ENCODE results near the gene SOX2.

Gene SOX2

GRCh38 chr3:181711325-181712135 is at the start of gene SOX2:
Gene SOX2, plus strand, starts transcription at chr3:181711925. Its CDS starts 436 bp downstream, at chr3:181712361.
- no peak for TF ChIP-seq CTCF (conservative IDR thresholded peaks at IDR 0.05; ENCODE audit: low read depth)
- H3K27ac ChIP-seq: peak within 1 kb of the TSS; percentile 20; the same call in 1 of the 2 replicates
- ChIA-PET CTCF (interaction anchor here (0.5 to 1.0 kb wide), 3 partner anchors 93 to 906 kb away, joined by 3 to 4 read pairs (median 3); no protein-coding TSS in a partner anchor), POLR2A (ENCODE audit: low non-redundant PET) (no interaction called here)
- peak; percentile 81 for DNase-seq (ENCODE audit: low spot score)

- no peak overlapping the region for H3K27ac ChIP-seq
- CTCF ChIA-PET: no interaction called here
- POLR2A ChIA-PET (ENCODE audit: low non-redundant PET): no interaction called here
- DNase-seq (ENCODE audit: low spot score): no peak
- TF ChIP-seq CTCF (conservative IDR thresholded peaks at IDR 0.05; ENCODE audit: low read depth): no peak
Observed at GRCh38 chr3:181683563-181683962, 28.2 kb upstream of the SOX2 start.

- CTCF ChIA-PET: interaction anchor here (0.6 to 1.1 kb wide), 2 partner anchors 10 to 13 kb away, joined by 3 read pairs; no protein-coding TSS in a partner anchor
- DNase-seq (ENCODE audit: low spot score): no peak
- POLR2A ChIA-PET (ENCODE audit: low non-redundant PET): no interaction called here
- no peak for TF ChIP-seq CTCF (conservative IDR thresholded peaks at IDR 0.05; ENCODE audit: low read depth)
- no peak overlapping the region for H3K27ac ChIP-seq
Observed at GRCh38 chr3:181687190-181687589, 24.5 kb upstream of the SOX2 start.

GRCh38 chr3:181687731-181688130 is 24.0 kb upstream of the SOX2 start:
- CTCF ChIA-PET: interaction anchor here (0.6 to 0.7 kb wide), 2 partner anchors 11 to 477 kb away, joined by 3 to 4 read pairs; no protein-coding TSS in a partner anchor
- TF ChIP-seq CTCF (conservative IDR thresholded peaks at IDR 0.05; ENCODE audit: low read depth): no peak
- no peak overlapping the region for H3K27ac ChIP-seq
- no peak for DNase-seq (ENCODE audit: low spot score)
- POLR2A ChIA-PET (ENCODE audit: low non-redundant PET): no interaction called here

GRCh38 chr3:181689546-181689945 is 22.2 kb upstream of the SOX2 start:
- H3K27ac ChIP-seq: no peak overlapping the region
- CTCF ChIA-PET: interaction anchor here (0.8 to 1.0 kb wide), 2 partner anchors 11 to 13 kb away, joined by 3 read pairs; no protein-coding TSS in a partner anchor
- DNase-seq (ENCODE audit: low spot score): no peak
- TF ChIP-seq CTCF (conservative IDR thresholded peaks at IDR 0.05; ENCODE audit: low read depth): no peak
- POLR2A ChIA-PET (ENCODE audit: low non-redundant PET): no interaction called here

- no peak for TF ChIP-seq CTCF (conservative IDR thresholded peaks at IDR 0.05; ENCODE audit: low read depth)
- no peak overlapping the region for H3K27ac ChIP-seq
- no peak for DNase-seq (ENCODE audit: low spot score)
- POLR2A ChIA-PET (ENCODE audit: low non-redundant PET): no interaction called here
- CTCF ChIA-PET: no interaction called here
Observed at GRCh38 chr3:181690769-181691168, 21.0 kb upstream of the SOX2 start.

Data from RWPE1 (cell line).